NCI-H2107 treated with DMSO at 0.1 percent for 48 hours (cell line): ENCODE data around the gene PSMC4.
"Not testable (repeated sequence)": the region's sequence is repeated elsewhere in the genome, so short reads cannot be mapped to it uniquely, and the experiment has no call there.

ENCODE experiments used
- DNase-seq: peaks from one replicate; lab custom pipeline; 2025; ENCODE audit not compliant: unreplicated experiment; lab: John Stamatoyannopoulos, UW

Gene PSMC4

DNA sequence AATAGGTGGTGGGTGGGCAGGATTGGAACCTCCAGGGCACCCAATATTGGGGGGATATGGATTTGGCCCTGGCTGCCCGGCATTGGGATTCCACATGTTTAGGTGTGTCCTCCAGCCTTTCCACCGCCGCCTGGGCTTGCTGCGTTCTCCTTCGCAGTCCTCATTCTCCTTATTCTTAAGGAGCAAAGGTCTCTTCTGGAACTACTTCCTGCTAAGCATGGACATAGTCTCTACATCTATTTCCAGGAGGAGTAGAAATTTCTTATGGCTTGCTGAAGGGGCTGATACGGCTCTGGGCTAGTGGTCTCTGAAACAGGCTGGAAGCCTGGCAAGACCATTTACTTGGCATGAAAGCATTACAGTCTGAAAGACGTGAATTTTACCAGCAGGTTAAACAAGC, 27.4 kb upstream of the PSMC4 start:
- no peak for DNase-seq

- DNase-seq: no peak
Measured at GRCh38 chr19:39946532-39946931, 24.4 kb upstream of the PSMC4 start.

DNA sequence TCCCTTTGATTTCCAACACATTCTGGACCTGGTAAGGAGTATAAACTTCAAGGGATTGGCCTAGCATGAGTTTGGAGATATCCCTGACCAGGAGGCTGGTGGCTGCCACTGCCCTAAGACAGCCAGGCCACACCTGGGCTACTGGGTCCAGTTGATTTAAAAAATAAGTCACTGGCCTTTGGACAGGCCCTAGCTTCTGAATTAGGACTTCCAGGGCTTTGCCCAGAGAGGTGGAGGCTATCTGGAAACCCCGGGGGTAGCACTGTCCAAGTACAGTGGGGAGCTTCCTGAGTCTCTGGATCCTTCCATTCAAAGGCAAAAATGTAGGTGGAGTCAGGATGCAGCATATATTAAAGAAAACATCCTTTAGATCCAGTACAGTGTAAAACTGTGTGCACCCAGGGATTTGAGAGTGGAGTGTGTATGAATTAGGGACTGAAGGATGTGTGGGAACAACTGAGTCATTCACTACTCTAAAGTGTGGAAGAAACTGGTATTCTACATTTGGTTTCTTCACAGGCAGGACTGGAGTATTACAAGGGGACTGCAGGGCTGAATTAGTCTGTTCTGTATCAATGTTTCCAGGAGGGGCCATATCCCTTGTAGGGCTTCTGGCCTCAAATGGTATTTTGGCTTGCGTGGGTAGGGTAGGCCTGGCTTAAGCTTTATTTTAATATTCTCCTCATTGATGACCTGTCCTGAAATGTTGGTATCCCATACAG, 21.8 kb upstream of the PSMC4 start:
- DNase-seq: no peak

DNA sequence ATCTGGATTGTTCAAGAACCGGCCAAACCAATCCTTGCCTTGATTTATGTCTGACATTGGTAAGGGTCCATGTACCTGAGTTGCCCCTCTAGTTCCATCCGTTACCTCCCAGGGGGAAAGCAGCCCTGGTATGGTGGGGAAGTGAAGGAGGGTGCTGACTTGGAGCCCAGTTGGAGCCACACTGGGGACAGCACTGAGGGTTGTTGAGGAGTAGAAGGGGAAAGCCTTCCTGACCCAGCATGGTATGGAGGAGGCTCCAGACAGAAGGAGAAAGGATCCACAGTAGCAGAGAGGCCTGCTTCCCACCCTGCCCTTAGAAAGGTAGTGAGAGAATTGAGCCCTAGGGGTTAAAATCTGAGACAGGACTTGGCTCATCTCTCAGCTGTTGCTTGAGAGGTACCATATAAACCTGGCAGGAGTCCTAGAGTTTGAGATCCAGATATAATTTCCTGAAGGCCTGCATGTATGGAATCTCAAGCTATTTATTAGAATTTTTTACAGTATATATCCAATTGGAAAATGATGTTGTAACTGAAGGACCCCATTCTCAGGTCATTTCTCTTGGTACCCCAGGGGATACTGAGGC, 19.8 kb upstream of the PSMC4 start:
- DNase-seq: no peak

- DNase-seq: no peak
Measured at GRCh38 chr19:39951686-39952085, 19.3 kb upstream of the PSMC4 start.

DNA sequence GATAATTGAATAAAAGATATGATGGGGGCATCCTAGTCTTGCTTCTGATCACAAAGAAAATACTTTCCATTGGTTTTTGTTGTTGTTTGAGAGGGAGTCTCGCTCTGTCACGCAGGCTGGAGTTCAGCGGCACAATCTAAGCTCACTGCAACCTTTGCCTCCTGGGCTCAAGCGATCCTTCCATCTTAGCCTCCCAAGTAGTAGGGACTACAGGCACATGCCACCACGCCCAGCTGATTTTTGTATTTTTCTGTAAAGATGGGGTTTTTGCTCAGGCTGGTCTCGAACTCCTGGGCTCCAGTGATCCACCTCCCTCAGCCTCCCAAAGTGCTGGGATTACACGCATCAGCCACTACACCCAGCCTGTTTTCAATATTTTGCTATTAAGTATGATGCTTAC, 17.1 kb upstream of the PSMC4 start:
- DNase-seq: no peak

DNA sequence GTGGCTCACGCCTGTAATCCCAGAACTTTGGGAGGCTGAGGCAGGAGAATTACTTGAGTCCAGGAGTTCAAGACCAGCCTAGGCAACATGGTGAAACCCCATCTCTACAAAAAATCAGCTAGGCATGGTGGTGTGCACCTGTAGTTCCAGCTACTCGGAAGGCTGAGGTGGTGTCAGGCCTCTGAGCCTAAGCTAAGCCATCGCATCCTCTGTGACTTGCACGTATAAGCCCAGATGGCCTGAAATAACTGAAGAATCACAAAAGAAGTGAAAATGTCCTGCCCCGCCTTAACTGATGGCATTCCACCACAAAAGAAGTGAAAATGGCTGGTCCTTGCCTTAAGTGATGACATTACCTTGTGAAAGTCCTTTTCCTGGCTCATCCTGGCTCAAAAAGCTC, 13.1 kb upstream of the PSMC4 start:
- not testable (repeated sequence) for DNase-seq

DNA sequence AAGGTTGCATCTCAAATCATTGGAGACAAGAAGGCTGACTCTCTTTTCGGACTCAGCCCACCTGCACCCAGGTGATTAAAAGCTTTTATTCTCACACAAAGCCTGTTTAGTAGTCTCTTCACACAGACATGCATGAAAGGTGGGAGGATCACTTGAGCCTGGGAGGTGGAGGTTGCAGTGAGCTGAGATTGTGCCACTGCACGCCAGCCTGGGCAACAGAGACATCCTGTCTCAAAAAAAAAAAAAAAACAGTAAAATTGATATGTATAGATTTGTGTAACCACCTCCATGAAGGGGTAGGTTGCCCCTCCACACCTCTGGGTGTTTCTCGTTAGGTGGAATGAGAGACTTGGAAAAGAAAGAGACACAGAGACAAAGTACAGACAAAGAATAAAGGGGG, 12.0 kb upstream of the PSMC4 start:
- not testable (repeated sequence) for DNase-seq

- DNase-seq: not testable (repeated sequence)
Measured at GRCh38 chr19:39959407-39959806, 11.6 kb upstream of the PSMC4 start.

DNA sequence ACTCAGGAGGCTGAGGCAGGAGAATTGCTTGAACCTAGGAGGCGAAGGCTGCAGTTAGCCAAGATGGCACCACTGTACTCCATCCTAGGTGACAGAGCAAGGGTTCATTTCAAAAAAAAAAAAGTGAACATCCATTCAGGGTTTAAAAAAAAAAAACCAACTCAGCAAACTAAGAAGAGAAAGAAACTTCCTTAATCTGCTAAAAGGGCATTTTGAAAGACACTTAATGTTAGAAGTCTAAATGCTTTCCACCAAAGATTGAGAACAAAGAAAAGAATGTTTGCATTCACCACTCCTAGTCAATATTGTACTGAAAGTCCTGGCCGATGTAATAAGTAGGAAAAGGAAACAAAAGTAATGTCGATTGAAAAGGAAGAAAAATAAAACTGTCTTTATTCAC, 7.1 kb upstream of the PSMC4 start:
- no peak for DNase-seq

DNA sequence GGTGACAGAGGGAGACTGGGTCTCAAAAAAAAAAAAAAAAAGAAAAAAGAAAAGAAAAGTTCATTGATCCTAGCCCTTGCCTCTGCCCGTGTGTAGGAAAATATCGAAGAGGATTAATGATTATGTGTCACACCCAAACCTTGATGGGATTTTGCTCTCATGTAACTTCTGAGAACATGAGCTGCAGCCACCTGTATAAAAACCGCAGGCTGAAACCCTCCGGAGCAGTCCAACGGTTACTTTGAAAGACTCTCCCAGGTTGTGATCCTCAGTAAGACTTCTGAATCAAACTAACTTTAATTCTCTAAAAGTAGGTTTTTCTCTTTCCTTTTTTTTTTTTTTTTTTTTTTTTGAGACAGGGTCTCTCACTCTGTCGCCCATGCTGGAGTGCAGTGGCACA, 4.3 kb upstream of the PSMC4 start:
- no peak for DNase-seq

- DNase-seq: no peak
Measured at GRCh38 chr19:39967561-39967960, 3.4 kb upstream of the PSMC4 start.

GRCh38 chr19:39968789-39969188, 2.2 kb upstream of the PSMC4 start:
- no peak for DNase-seq

GRCh38 chr19:39969266-39969665, 1.7 kb upstream of the PSMC4 start:
- DNase-seq: no peak

GRCh38 chr19:39969681-39970424, 1.1 kb upstream of the PSMC4 start:
- no peak for DNase-seq

DNA sequence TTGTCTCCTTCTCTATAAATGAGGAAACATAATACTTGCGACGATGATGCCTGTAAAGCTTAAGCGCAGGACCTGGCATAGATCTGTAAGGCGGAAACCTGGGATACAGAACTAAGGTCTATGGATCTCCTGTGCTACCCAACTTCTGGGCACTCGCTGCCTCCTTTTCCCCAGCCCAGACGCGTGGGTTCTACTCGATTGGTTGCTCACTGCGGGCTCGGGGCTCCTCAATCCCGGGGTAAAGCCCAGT, 615 bp upstream of the PSMC4 start:
- peak; percentile 55 for DNase-seq

- DNase-seq: no peak
Measured at GRCh38 chr19:39971380-39972035, 543 bp downstream of the PSMC4 start.

- DNase-seq: no peak
Measured at GRCh38 chr19:39974377-39975155, 3.6 kb downstream of the PSMC4 start.

GRCh38 chr19:39982883-39983282, 11.9 kb downstream of the PSMC4 start:
- no peak for DNase-seq

- DNase-seq: no peak
Measured at GRCh38 chr19:39983695-39984300, 12.8 kb downstream of the PSMC4 start.

DNA sequence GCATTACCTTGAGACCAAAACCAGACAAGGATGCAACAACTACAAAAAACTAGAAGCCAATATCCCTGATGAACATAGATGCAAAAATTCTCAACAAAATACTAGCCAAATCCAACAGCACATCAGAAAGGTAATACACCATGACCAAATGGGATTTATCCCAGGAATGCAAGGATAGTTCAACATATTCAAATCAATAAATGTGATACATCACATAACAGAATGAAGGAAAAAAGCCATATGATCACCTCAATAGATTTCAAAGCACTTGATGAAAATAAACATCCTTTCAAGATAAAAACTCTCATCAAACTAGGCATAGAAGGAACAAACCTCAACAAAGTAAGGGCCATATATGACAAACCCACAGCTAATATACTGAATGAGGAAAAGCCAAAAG, 15.7 kb downstream of the PSMC4 start:
- DNase-seq: no peak
